ENCODE results near the gene SHCBP1. TPM values are rescaled to one million over a fixed set of nuclear protein-coding genes. Genes with fewer than 3 reads are reported as not detected.

Gene SHCBP1
- total and polyA plus RNA-seq, 2 of the 13 experiments (the other 11 are each of a cell fraction or from before 2014, with no cell fraction given): 15.7 to 33.0 TPM

DNA sequence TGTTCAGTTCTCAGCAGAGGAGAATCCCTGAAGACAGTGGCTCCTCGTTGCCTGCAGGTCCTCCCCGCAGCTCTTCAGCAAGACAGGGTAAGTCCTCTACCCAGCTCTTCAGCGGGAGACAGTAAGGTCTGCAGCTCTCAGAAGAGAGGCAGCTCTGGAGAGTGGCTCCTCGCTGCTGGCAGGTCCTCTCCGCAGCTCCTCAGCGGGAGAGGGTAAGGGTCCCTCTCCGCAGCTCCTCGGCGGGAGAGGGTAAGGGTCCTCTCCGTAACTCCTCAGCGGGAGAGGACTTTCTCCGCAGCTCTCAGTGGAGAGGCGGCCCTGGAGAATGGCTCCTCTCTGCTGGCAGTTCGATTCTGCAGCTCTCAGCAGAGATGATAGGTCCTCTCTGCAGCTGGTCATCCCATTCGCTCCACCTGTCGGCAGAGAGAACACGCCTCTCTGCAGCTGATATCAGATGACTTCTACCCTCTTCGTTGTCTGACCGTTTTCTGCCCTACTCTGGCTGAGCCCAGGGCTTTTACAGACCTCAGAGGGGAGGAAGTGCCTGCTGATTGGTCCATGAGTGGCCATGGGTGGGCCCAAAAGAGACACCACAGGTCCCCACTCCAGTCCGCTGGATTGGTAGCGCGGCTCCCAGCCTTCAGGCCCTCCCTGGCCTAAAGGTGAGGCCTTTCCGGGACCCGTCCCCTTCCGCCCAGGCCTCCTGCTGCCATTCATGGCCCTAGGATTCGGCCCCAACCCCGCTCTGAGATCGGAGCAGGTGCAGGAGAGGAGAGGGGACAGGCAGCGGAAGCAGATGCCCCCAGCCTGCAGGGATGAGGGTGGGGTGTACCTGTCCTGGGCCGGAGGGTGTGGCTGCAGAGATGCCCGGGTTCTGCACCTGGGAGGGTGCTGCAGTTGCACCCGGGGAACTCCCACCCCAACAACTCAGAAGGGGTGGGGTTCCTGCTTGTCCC lies 11.9 kb upstream of the SHCBP1 start (continued):
- no peak; the same call in 1 of the 2 replicates for TF ChIP-seq HOXA7 (CRISPR knock-in tag; IDR thresholded peaks at IDR 0.05)
- no peak for TF ChIP-seq KAT2B (IDR thresholded peaks at IDR 0.05; ENCODE audit: borderline replicate concordance, low read depth, low read length)
- TF ChIP-seq, protein P1, sequence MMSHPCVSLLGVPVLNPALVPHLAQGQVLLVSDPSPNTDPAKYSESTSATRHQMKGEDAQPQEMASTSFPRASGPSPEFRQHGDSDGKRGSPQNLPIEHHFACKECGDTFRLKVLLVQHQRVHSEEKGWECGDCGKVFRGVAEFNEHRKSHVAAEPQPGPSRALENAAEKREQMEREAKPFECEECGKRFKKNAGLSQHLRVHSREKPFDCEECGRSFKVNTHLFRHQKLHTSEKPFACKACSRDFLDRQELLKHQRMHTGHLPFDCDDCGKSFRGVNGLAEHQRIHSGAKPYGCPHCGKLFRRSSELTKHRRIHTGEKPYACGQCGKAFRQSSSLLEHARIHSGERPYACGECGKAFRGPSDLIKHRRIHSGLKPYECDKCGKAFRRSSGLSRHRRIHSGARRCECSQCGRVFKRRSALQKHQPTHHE (CRISPR knock-in tag; IDR thresholded peaks at IDR 0.05; ENCODE audit: borderline replicate concordance): no peak
- no peak for TF ChIP-seq SIN3B (IDR thresholded peaks at IDR 0.05; ENCODE audit: low read length)
- TF ChIP-seq, protein P2, sequence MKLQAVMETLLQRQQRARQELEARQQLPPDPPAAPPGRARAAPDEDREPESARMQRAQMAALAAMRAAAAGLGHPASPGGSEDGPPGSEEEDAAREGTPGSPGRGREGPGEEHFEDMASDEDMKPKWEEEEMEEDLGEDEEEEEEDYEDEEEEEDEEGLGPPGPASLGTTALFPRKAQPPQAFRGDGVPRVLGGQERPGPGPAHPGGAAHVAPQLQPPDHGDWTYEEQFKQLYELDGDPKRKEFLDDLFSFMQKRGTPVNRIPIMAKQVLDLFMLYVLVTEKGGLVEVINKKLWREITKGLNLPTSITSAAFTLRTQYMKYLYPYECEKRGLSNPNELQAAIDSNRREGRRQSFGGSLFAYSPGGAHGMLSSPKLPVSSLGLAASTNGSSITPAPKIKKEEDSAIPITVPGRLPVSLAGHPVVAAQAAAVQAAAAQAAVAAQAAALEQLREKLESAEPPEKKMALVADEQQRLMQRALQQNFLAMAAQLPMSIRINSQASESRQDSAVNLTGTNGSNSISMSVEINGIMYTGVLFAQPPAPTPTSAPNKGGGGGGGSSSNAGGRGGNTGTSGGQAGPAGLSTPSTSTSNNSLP (IDR thresholded peaks at IDR 0.05; ENCODE audit: low read depth, low read length): no peak
- peak; percentile 57; the same call in 1 of the 2 replicates for TF ChIP-seq SIN3A (IDR thresholded peaks at IDR 0.05; ENCODE audit: borderline replicate concordance, low read depth, low read length)
- no peak for TF ChIP-seq EED (CRISPR knock-in tag; IDR thresholded peaks at IDR 0.05)
- no peak for TF ChIP-seq ZNF101 (CRISPR knock-in tag; IDR thresholded peaks at IDR 0.05; ENCODE audit: borderline replicate concordance, low read depth)
- TF ChIP-seq, protein P3, sequence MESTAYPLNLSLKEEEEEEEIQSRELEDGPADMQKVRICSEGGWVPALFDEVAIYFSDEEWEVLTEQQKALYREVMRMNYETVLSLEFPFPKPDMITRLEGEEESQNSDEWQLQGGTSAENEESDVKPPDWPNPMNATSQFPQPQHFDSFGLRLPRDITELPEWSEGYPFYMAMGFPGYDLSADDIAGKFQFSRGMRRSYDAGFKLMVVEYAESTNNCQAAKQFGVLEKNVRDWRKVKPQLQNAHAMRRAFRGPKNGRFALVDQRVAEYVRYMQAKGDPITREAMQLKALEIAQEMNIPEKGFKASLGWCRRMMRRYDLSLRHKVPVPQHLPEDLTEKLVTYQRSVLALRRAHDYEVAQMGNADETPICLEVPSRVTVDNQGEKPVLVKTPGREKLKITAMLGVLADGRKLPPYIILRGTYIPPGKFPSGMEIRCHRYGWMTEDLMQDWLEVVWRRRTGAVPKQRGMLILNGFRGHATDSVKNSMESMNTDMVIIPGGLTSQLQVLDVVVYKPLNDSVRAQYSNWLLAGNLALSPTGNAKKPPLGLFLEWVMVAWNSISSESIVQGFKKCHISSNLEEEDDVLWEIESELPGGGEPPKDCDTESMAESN (CRISPR knock-in tag; conservative IDR thresholded peaks at IDR 0.05): peak; percentile 86
- TF ChIP-seq ZFX (CRISPR knock-in tag; IDR thresholded peaks at IDR 0.05; ENCODE audit: low read depth): peak; percentile 91
- TF ChIP-seq ZNF776 (CRISPR knock-in tag; IDR thresholded peaks at IDR 0.05): 0 out of 2 replicates have a peak, but pooled peaks have one; percentile 69
- TF ChIP-seq TSC22D2 (CRISPR knock-in tag; IDR thresholded peaks at IDR 0.05; ENCODE audit: borderline replicate concordance): no peak
- TF ChIP-seq ZNF460 (CRISPR knock-in tag; IDR thresholded peaks at IDR 0.05; ENCODE audit: borderline replicate concordance): no peak
- TF ChIP-seq ZNF510 (CRISPR knock-in tag; IDR thresholded peaks at IDR 0.05; ENCODE audit: low read depth): no peak
- TF ChIP-seq ZNF563 (CRISPR knock-in tag; IDR thresholded peaks at IDR 0.05): no peak
- no peak for TF ChIP-seq HNRNPUL1 (IDR thresholded peaks at IDR 0.05; ENCODE audit: low read depth, low read length)
- no peak for TF ChIP-seq NCOR1 (IDR thresholded peaks at IDR 0.05; ENCODE audit: borderline replicate concordance, low read length)
- no peak for TF ChIP-seq ZFAT (CRISPR knock-in tag; conservative IDR thresholded peaks at IDR 0.05)
- 0 out of 2 replicates have a peak, but pooled peaks have one; percentile 11 for TF ChIP-seq RARA (CRISPR knock-in tag; IDR thresholded peaks at IDR 0.05)
- TF ChIP-seq ZBTB42 (CRISPR knock-in tag; IDR thresholded peaks at IDR 0.05): no peak
- TF ChIP-seq, protein P4, sequence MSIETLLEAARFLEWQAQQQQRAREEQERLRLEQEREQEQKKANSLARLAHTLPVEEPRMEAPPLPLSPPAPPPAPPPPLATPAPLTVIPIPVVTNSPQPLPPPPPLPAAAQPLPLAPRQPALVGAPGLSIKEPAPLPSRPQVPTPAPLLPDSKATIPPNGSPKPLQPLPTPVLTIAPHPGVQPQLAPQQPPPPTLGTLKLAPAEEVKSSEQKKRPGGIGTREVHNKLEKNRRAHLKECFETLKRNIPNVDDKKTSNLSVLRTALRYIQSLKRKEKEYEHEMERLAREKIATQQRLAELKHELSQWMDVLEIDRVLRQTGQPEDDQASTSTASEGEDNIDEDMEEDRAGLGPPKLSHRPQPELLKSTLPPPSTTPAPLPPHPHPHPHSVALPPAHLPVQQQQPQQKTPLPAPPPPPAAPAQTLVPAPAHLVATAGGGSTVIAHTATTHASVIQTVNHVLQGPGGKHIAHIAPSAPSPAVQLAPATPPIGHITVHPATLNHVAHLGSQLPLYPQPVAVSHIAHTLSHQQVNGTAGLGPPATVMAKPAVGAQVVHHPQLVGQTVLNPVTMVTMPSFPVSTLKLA (IDR thresholded peaks at IDR 0.05): no peak
- 0 out of 2 replicates have a peak, but pooled peaks have one; percentile 27 for TF ChIP-seq ZNF224 (CRISPR knock-in tag; IDR thresholded peaks at IDR 0.05)
- no peak for TF ChIP-seq ZNF230 (CRISPR knock-in tag; IDR thresholded peaks at IDR 0.05)

Data from HepG2 (cell line).